GM19193 (cell line): ENCODE data around the gene MTA1.

ENCODE experiments used
- POLR2A ChIP-seq: IDR thresholded peaks from 4 replicates; pipeline ENCODE4 v1.6.1; 2011; ENCODE audit not compliant: insufficient read depth, insufficient read length; ENCODE audit errors: extremely low read depth

MTA1 gene

GRCh38 chr14:105422695-105423487 is 3.3 kb downstream of the MTA1 start:
- TF ChIP-seq POLR2A = no peak

DNA sequence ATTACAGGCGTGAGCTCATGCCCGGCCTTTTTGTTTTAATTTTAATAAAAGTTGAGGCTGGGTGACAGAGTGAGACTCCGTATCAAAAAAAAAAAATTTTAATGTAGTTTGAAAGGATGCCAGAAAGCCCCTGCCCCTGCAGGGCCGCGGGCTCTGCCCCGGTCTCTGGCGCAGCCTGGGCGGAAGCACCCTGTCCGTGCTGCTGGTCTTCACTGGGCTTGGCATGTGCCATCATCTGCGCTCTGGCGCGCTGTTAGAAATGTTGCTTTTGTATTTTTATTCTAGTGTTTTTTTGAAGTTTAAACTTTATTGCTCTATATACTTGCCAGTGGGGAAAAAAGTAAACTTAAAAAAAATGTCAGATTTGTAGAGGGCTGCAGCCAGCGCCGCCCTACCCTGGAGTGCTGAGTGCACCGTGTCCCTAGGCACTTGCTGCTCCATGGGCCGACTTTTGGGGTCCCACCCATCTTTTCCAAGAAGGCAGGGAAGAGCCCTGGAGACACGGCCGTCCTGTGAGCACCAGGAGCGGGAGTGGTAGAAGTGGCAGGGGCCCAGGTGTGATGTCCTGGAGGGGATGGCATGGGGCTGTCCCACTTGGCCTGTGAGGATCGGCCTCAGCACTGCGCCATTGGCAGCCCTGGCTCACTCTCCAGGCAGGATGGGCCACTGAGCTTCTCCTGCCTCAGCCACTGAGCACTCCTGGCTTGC is 4.0 kb downstream of the MTA1 start:
- TF ChIP-seq POLR2A = no peak

DNA sequence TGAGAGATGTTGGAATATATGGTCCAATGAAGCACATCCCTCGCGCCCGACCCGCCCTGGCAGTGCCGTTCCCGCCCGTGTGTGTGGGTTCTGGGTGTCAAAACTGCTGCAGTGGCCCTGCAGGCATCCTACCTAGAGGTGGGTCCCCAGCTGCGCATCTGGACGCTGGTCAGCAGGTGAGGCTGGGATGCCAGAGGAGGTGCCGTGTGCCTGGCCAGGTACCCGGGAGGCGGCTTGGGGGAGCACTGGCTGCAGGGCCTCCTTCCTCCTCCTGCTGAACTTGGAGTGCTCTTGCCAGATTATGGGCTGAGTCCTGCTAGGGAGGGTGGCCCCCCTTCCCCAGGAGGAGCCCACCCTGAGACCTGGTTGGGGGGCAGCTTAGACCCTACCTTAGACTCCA is 5.2 kb downstream of the MTA1 start:
- TF ChIP-seq POLR2A = no peak

GRCh38 chr14:105425823-105426247 is 6.2 kb downstream of the MTA1 start:
- TF ChIP-seq POLR2A = no peak

GRCh38 chr14:105426416-105427130 is 6.9 kb downstream of the MTA1 start:
- TF ChIP-seq POLR2A = no peak

- TF ChIP-seq POLR2A = no peak
These were observed 7.8 kb downstream of the MTA1 start for GRCh38 chr14:105427412-105427811.

DNA sequence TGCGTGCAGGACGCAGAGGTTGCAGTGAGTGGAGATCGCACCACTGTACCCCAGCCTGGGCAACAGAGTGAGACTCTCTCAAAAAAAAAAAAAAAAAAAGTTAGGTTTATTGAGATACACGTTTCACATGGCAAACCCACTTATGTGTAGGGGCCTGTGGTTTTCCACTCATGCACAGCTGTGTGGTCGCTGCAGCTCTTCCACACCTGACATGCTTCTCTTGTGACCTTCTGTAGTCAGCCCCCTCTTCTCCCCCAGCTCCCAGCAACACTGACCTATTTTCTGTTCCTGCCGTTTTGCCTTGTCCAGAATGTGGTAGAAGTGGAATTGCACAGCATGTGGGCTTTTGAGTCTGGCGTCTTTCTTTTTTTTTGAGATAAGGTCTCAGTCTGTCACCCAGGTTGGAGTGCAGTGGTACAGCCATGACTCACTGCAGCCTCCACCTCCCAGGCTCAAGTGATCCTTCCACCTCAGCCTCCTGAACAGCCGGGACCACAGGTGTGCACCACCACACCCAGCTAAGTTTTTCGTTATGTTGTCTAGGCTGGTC is 8.4 kb downstream of the MTA1 start:
- no peak for TF ChIP-seq POLR2A

DNA sequence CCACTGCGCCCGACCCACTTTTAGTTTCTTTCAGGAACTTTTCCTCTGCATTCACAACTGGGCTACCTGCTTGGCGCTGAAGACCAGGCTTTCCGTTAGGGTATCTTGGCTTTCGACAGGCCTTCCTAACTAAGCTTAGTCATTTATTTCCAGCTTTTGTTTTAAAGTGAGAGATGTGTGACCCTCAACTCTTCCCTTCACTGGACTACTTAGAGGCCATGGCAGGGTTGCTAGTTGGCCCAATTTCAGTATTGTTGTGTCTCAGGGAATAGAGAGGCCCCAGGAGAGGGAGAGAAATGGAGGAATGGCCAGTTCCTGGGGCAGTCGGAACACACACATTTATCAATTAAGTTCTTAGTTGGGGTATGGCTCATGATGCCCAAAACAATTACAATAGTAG is 10.4 kb downstream of the MTA1 start:
- no peak for TF ChIP-seq POLR2A

DNA sequence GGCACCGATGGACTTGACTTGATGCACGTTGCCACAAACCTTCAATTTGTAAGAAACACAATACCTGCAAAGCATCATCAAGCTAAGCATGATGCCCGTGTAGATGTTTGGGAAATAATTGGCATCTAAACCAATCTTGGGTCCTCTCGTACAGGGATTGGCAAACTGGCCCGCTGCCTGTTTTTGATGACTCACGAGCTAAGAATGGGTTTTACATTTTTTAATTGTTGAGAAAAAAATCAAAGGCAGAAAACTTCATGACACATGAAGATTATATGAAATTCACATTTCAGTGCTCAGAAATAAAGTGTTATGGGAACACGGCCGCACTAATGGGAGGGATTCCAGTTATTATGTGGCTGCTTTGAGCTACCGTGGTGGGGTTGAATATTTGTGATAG is 10.9 kb downstream of the MTA1 start:
- TF ChIP-seq POLR2A = no peak

GRCh38 chr14:105431256-105431655 is 11.6 kb downstream of the MTA1 start:
- TF ChIP-seq POLR2A = no peak

DNA sequence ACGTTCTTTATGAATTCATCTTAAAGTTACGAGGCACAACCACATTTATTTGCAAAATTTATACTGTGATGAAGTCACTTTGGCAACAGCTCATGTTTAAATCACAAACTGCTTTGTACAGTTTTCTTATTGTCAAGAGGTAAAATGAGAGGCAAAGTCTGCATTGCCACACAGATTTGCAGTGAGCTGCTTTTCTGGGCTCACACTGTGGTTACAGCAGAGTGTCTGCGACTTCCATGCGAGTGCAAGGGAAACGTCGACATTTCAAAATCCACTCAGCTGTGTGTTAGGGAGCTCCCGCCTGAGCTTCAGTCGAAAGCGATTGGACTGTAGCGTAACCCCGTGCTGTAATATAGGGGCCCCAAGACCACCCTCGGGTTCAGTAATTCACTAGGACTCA is 13.0 kb downstream of the MTA1 start:
- TF ChIP-seq POLR2A = no peak

GRCh38 chr14:105433161-105433605 is 13.6 kb downstream of the MTA1 start:
- no peak for TF ChIP-seq POLR2A

DNA sequence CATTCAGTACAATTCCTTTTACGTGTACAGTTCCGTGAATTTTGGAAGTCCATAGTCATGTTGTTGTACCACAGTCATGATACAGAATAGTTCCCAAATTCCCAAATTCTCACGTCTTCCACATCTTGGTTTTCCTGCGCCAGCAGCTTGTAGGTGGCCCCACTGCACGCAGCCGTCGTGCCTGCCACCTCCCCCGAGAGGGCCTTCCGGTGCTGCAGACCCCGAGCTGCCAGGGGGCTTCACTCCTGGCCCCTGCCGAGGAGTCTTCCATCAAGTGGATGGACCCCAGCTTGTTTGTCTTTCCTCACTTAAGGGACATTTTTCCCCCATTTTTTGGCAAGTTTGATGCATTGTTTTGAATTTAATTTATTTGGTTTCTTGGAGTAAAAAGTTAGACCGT is 16.8 kb downstream of the MTA1 start:
- TF ChIP-seq POLR2A = no peak

GRCh38 chr14:105436891-105437722 is 17.5 kb downstream of the MTA1 start:
- no peak for TF ChIP-seq POLR2A

- TF ChIP-seq POLR2A = no peak
These were observed 18.3 kb downstream of the MTA1 start for GRCh38 chr14:105437723-105438500.
